EL (cell line): Measurements from ENCODE around the gene DNAJC16.

Experiments used
- DNase-seq: peaks from one replicate; pipeline ENCODE4 v3.0.0-alpha.2; 2016

The DNAJC16 gene

GRCh38 chr1:15624133-15624714 lies 97.6 kb downstream of the DNAJC16 start:
- no peak for DNase-seq

GRCh38 chr1:15625056-15625917 lies 98.6 kb downstream of the DNAJC16 start:
- DNase-seq, result no peak
